GM23338 (cell line): ENCODE measurements around the gene GIGYF2. TPM values are rescaled to one million over a fixed set of nuclear protein-coding genes. Genes with fewer than 3 reads are reported as not detected.

Experiments used
- ATAC-seq: fragments of 200-7000 bp; cut with Tn5 transposase; 3 replicates; pipeline ENCODE4 v1.9.1; 2020
- DNase-seq: peaks from one replicate; pipeline ENCODE4 v3.0.0-alpha.2; 2015; ENCODE audit warnings: low spot score
- H2AFZ ChIP-seq: fragments of 200-600 bp; sonication (generic); 2 replicates; pipeline ENCODE4 v1.8.0; 2016; ENCODE audit warnings: antibody characterized with exemption, mild to moderate bottlenecking, moderate library complexity
- H3F3A ChIP-seq: fragments of 200-600 bp; sonication (generic); replicated peaks from 2 replicates; pipeline ENCODE4 v1.8.0; 2017; ENCODE audit warnings: antibody characterized with exemption, mixed run types, low read depth
- H3K27ac ChIP-seq: fragments of 200-600 bp; sonication (generic); 2 replicates; pipeline ENCODE4 v1.6.1; 2016; ENCODE audit warnings: low read depth
- H3K27me3 ChIP-seq: fragments of 200-600 bp; sonication (generic); 2 replicates; pipeline ENCODE4 v1.8.0; 2016; ENCODE audit warnings: mild to moderate bottlenecking, mixed run types, moderate library complexity; ENCODE audit not compliant: insufficient read depth
- H3K36me3 ChIP-seq: fragments of 200-600 bp; sonication (generic); 2 replicates; pipeline ENCODE4 v1.8.0; 2016; ENCODE audit warnings: mild to moderate bottlenecking; ENCODE audit not compliant: insufficient read depth
- H3K4me1 ChIP-seq: fragments of 200-600 bp; sonication (generic); 2 replicates; pipeline ENCODE4 v1.8.0; 2016; ENCODE audit warnings: mild to moderate bottlenecking, moderate library complexity; ENCODE audit not compliant: insufficient read depth
- H3K4me2 ChIP-seq: fragments of 200-600 bp; sonication (generic); 2 replicates; pipeline ENCODE4 v1.7.1; 2017; ENCODE audit warnings: mixed run types
- H3K4me3 ChIP-seq: fragments of 200-600 bp; sonication (generic); 2 replicates; pipeline ENCODE4 v1.6.1; 2016; ENCODE audit warnings: mixed run types
- H3K79me2 ChIP-seq: fragments of 200-600 bp; sonication (generic); replicated peaks from 2 replicates; pipeline ENCODE4 v1.8.0; 2017; ENCODE audit warnings: mild to moderate bottlenecking; ENCODE audit not compliant: insufficient read depth
- H3K9me2 ChIP-seq: fragments of 200-600 bp; sonication (generic); 2 replicates; pipeline ENCODE4 v1.8.0; 2017; ENCODE audit not compliant: insufficient read depth
- H4K20me1 ChIP-seq: fragments of 200-600 bp; sonication (generic); replicated peaks from 2 replicates; pipeline ENCODE4 v1.8.0; 2017; ENCODE audit warnings: mild to moderate bottlenecking; ENCODE audit not compliant: insufficient read depth
- H3K27ac Mint-ChIP-seq: 2 replicates; pipeline ENCODE4 v1.8.0; 2020; ENCODE audit warnings: inconsistent platforms, mild to moderate bottlenecking, moderate library complexity, mixed read lengths
- H3K27me3 Mint-ChIP-seq: 3 replicates; pipeline ENCODE4 v1.8.0; 2022; ENCODE audit warnings: low read depth, mild to moderate bottlenecking, moderate library complexity, mixed read lengths, inconsistent platforms; ENCODE audit not compliant: insufficient read depth, poor library complexity
- H3K36me3 Mint-ChIP-seq: 3 replicates; pipeline ENCODE4 v1.8.0; 2021; ENCODE audit warnings: low read depth, mild to moderate bottlenecking, inconsistent platforms, moderate library complexity, mixed read lengths
- H3K4me1 Mint-ChIP-seq: 3 replicates; pipeline ENCODE4 v1.8.0; 2020; ENCODE audit warnings: mild to moderate bottlenecking, inconsistent platforms, mixed read lengths
- H3K4me3 Mint-ChIP-seq: 3 replicates; pipeline ENCODE4 v1.8.0; 2021; ENCODE audit warnings: moderate library complexity, mild to moderate bottlenecking, inconsistent platforms, mixed read lengths
- H3K9me3 Mint-ChIP-seq: 3 replicates; pipeline ENCODE4 v1.8.0; 2020; ENCODE audit warnings: moderate library complexity, mild to moderate bottlenecking, inconsistent platforms, mixed read lengths
- CREB1 ChIP-seq: fragments of 250-450 bp; sonication (Bioruptor Pico); IDR thresholded peaks from 2 replicates; pipeline ENCODE4 v1.5.0; 2020; ENCODE audit warnings: low read depth, mild to moderate bottlenecking, moderate library complexity
- EZH2 ChIP-seq: fragments of 200-600 bp; sonication (generic); IDR thresholded peaks from one replicate; pipeline ENCODE4 v1.8.0; 2017; ENCODE audit warnings: antibody characterized with exemption, mild to moderate bottlenecking, low read depth; ENCODE audit not compliant: unreplicated experiment
- JUNB ChIP-seq: IDR thresholded peaks from one replicate; pipeline ENCODE4 v1.6.1; 2016; ENCODE audit warnings: antibody characterized with exemption; ENCODE audit not compliant: unreplicated experiment
- NANOG ChIP-seq: IDR thresholded peaks from 2 replicates; pipeline ENCODE4 v1.6.1; 2016; ENCODE audit warnings: antibody characterized with exemption, borderline replicate concordance
- POLR2AphosphoS5 ChIP-seq: IDR thresholded peaks from 2 replicates; pipeline ENCODE4 v1.6.1; 2016; ENCODE audit warnings: antibody characterized with exemption, low read depth
- STAT1 ChIP-seq: IDR thresholded peaks from one replicate; pipeline ENCODE4 v1.6.1; 2016; ENCODE audit warnings: antibody characterized with exemption; ENCODE audit not compliant: unreplicated experiment
- ZNF114 ChIP-seq: fragments of 250-450 bp; sonication (Bioruptor Pico); IDR thresholded peaks from 2 replicates; pipeline ENCODE4 v1.5.0; 2020; ENCODE audit warnings: mild to moderate bottlenecking, moderate library complexity
- polyA plus RNA-seq: library from polyadenylated mRNA; unstranded; fragments of >200 nt; fragmentation: Nextera tagmentation; extraction: Ambion mirVana; gene quantifications from 2 replicates; pipeline ENCODE4 v1.2.1, GENCODE V29; 2016
- total RNA-seq: library from RNA; depleted of rRNA; stranded (reverse); fragments of >200 nt; shearing (Covaris generic); gene quantifications from 2 replicates; pipeline ENCODE4 v1.2.3, GENCODE V29; 2014
- TF ChIP-seq, protein P1 (sequence below): IDR thresholded peaks from 2 replicates; pipeline ENCODE4 v1.6.1; 2016; ENCODE audit warnings: antibody characterized with exemption
- TF ChIP-seq, protein P2 (sequence below), 2 experiments: fragments of 200-600 bp in 1 of 2; sonication (generic) in 1 of 2; conservative IDR thresholded peaks; 2 replicates each; pipeline versions ENCODE4 v1.5.1 to v1.6.1; 2016 to 2017; ENCODE audit warnings: antibody characterized with exemption in 2 of 2, low read depth in 2 of 2, mild to moderate bottlenecking in 2 of 2, moderate library complexity in 1 of 2
- TF ChIP-seq, protein P3 (sequence below): IDR thresholded peaks from one replicate; pipeline ENCODE4 v1.6.1; 2018; ENCODE audit warnings: antibody characterized with exemption; ENCODE audit not compliant: unreplicated experiment

Gene GIGYF2
- total and polyA plus RNA-seq, 2 experiments from 2014 or later = 48.9 to 104 TPM

DNA sequence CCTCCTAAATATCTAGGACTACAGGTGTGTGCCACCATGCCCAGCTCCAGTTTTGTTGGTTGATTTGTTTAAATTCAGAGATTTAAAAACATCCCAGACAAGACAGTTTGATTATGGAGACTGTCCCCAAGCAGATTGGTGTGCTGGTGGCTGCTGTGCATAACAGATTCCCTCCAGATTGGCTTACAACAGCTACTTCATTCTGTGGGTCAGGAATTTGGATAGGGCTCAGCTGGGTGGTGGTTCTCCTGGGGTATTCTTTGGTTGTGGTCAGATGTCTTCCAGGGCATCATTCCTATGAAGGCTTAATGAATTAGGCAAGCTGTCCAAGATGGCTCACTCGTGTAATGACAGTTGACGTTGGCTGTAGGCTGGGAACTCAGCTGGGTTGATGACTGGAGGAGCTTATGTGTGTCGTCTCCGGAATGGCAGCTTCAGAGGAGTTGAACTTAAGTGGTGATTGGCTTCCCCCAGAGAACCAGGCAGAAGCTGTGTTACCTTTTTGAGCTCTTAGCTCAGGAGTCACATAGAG, 162.3 kb downstream of the GIGYF2 start (continued):
- TF ChIP-seq ZNF114 (CRISPR knock-in tag) = no peak
- TF ChIP-seq, protein P1, sequence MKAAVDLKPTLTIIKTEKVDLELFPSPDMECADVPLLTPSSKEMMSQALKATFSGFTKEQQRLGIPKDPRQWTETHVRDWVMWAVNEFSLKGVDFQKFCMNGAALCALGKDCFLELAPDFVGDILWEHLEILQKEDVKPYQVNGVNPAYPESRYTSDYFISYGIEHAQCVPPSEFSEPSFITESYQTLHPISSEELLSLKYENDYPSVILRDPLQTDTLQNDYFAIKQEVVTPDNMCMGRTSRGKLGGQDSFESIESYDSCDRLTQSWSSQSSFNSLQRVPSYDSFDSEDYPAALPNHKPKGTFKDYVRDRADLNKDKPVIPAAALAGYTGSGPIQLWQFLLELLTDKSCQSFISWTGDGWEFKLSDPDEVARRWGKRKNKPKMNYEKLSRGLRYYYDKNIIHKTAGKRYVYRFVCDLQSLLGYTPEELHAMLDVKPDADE = no peak
- no peak for TF ChIP-seq POLR2AphosphoS5

DNA sequence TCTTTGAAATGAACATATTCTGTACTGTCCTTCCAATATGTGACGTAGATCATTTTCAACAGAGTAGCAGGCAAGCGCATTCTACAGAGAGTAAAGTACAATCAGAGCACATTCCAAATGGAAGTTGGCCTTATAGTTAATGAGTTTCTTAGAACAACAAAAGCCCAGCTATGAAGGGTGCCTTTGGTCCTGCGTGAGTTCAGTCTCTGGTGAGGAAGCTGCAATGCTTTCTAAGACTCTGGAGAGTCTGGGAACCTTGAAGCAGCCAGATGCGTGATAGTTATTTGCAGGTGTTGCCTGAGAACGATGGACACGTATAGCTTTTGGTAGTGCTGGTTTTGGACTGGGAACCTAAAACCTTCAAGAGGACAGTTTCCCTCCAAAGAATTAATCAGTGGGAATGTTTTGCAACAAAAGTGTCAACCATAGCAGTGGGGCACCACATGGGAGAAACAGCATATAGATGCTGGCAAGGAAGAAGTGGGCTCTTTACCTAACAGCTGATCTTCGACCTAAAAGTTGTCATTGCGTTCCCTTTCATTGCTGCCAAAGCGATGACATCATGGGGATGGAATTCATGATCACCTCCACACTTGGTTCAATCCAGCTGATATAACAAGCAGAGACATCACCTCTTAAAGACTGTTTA, 163.6 kb downstream of the GIGYF2 start:
- H3K9me3 Mint-ChIP-seq = no peaks in the 10 kb centered on the region
- peaks cover 32% of the 10 kb centered on the region for H3K36me3 Mint-ChIP-seq
- H3K4me3 ChIP-seq = no peak overlapping the region
- no peaks in the 10 kb centered on the region for H3K4me1 Mint-ChIP-seq
- TF ChIP-seq CREB1 (CRISPR knock-in tag) (no peak), STAT1 (no peak), EZH2 (no peak)
- H3F3A ChIP-seq = no peaks in the 10 kb centered on the region
- no peaks in the 10 kb centered on the region for H3K79me2 ChIP-seq
- H3K4me2 ChIP-seq = no peak overlapping the region
- no peaks in the 10 kb centered on the region; the same call in 1 of the 2 replicates for H4K20me1 ChIP-seq
- H3K27ac Mint-ChIP-seq = no peak overlapping the region
- H3K4me3 Mint-ChIP-seq = no peak overlapping the region
- H3K4me1 ChIP-seq = no peaks in the 10 kb centered on the region
- H2AFZ ChIP-seq = no peak overlapping the region
- H3K27ac ChIP-seq = no peak overlapping the region
- H3K27me3 ChIP-seq = no peaks in the 10 kb centered on the region
- peaks cover 22% of the 10 kb centered on the region for H3K36me3 ChIP-seq
- no peak for ATAC-seq
- peaks cover 3% of the 10 kb centered on the region for H3K27me3 Mint-ChIP-seq
- peak; percentile 17 for DNase-seq
- no peaks in the 10 kb centered on the region for H3K9me2 ChIP-seq

DNA sequence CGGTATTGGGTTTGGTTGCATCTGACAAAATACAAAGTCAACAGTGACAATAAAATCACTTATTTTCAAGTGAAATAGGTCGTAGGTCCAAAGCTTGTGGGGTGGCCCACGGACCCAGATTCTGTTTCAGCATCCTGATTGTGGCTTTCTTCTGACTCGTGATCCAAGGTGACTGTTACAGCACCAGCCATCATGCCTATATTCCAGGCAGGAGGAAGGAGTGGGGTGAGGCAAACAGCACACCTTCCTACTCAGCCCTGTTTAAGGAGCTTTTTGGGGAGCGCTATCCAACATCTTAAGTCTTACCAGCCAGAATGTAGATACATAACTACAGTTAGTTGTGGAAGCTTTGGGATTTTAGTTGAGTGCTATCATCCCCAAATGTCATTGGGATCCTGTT, 164.2 kb downstream of the GIGYF2 start:
- peaks cover 16% of the 10 kb centered on the region for H3K36me3 ChIP-seq
- H3K36me3 Mint-ChIP-seq = peaks cover 27% of the 10 kb centered on the region
- no peak for DNase-seq
- no peak for ATAC-seq
- H3K9me3 Mint-ChIP-seq = no peaks in the 10 kb centered on the region
- H3K27ac Mint-ChIP-seq = no peak overlapping the region
- H2AFZ ChIP-seq = no peak overlapping the region
- no peaks in the 10 kb centered on the region for H3K9me2 ChIP-seq
- no peaks in the 10 kb centered on the region for H3K27me3 Mint-ChIP-seq
- no peak overlapping the region for H3K4me3 Mint-ChIP-seq
- H3K79me2 ChIP-seq = no peaks in the 10 kb centered on the region
- H3F3A ChIP-seq = no peaks in the 10 kb centered on the region
- H3K27ac ChIP-seq = no peak overlapping the region
- no peaks in the 10 kb centered on the region; the same call in none of the 2 replicates for H4K20me1 ChIP-seq
- no peaks in the 10 kb centered on the region for H3K27me3 ChIP-seq
- H3K4me1 Mint-ChIP-seq = no peaks in the 10 kb centered on the region
- H3K4me2 ChIP-seq = no peak overlapping the region
- no peaks in the 10 kb centered on the region for H3K4me1 ChIP-seq
- no peak overlapping the region for H3K4me3 ChIP-seq
- no peak for TF ChIP-seq POLR2AphosphoS5
- no peak for TF ChIP-seq JUNB
- no peak for TF ChIP-seq NANOG
- TF ChIP-seq, protein P2, sequence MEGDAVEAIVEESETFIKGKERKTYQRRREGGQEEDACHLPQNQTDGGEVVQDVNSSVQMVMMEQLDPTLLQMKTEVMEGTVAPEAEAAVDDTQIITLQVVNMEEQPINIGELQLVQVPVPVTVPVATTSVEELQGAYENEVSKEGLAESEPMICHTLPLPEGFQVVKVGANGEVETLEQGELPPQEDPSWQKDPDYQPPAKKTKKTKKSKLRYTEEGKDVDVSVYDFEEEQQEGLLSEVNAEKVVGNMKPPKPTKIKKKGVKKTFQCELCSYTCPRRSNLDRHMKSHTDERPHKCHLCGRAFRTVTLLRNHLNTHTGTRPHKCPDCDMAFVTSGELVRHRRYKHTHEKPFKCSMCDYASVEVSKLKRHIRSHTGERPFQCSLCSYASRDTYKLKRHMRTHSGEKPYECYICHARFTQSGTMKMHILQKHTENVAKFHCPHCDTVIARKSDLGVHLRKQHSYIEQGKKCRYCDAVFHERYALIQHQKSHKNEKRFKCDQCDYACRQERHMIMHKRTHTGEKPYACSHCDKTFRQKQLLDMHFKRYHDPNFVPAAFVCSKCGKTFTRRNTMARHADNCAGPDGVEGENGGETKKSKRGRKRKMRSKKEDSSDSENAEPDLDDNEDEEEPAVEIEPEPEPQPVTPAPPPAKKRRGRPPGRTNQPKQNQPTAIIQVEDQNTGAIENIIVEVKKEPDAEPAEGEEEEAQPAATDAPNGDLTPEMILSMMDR (conservative IDR thresholded peaks at IDR 0.05; ENCODE audit: low read depth in 2 of 2) = no peak
- no peak for TF ChIP-seq CREB1 (CRISPR knock-in tag)
- TF ChIP-seq STAT1 = no peak
- TF ChIP-seq, protein P3, sequence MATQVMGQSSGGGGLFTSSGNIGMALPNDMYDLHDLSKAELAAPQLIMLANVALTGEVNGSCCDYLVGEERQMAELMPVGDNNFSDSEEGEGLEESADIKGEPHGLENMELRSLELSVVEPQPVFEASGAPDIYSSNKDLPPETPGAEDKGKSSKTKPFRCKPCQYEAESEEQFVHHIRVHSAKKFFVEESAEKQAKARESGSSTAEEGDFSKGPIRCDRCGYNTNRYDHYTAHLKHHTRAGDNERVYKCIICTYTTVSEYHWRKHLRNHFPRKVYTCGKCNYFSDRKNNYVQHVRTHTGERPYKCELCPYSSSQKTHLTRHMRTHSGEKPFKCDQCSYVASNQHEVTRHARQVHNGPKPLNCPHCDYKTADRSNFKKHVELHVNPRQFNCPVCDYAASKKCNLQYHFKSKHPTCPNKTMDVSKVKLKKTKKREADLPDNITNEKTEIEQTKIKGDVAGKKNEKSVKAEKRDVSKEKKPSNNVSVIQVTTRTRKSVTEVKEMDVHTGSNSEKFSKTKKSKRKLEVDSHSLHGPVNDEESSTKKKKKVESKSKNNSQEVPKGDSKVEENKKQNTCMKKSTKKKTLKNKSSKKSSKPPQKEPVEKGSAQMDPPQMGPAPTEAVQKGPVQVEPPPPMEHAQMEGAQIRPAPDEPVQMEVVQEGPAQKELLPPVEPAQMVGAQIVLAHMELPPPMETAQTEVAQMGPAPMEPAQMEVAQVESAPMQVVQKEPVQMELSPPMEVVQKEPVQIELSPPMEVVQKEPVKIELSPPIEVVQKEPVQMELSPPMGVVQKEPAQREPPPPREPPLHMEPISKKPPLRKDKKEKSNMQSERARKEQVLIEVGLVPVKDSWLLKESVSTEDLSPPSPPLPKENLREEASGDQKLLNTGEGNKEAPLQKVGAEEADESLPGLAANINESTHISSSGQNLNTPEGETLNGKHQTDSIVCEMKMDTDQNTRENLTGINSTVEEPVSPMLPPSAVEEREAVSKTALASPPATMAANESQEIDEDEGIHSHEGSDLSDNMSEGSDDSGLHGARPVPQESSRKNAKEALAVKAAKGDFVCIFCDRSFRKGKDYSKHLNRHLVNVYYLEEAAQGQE = no peak
